ENCODE results near the gene CCDC174.
"Not testable (repeated sequence)": the region's sequence is repeated elsewhere in the genome, so short reads cannot be mapped to it uniquely, and the experiment has no call there.

CCDC174 gene

DNA sequence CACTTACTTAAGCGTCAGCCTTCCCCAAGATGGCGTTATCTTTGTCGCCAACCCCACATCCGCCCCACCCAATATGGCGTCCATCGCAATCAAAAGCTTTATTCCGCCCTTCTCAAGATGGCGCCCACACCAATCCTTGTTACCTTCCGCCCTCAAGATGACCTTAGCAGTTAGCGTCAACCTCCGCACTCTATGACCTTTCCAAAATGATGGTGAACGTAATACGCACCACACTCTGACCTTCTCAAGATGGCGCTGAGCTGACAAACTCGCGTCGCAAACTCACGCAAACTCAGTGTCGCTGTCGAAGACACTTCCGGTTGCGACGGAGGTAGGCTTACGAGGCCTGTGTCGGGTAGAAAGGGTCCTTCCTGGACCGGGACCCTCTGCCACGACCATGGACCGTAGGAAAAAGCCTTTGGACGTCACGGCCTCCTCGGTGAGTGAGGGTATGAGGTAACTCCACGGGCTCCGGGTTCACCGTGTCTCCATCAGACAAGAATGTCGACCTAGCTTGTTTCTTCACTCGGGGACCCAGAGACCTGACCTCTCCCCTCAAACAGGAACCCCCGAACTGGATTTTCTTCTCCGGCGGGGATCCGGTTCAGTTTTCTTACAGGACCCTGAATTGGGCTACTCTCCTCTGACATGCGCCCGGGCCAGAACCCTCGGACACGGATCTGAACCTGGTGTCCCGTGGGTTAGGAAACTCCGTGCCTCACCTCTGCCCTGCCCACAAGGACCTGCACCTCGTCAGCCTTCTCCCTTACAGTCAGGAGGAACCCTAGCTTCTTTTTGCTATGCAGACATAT, at the start of gene CCDC174:
TSS of gene CCDC174 (plus strand) at position 323 of the 812 bp plus-strand sequence. CDS start at position 398, 75 bp downstream.
- in situ Hi-C loops (cut with HindIII; ENCODE audit: low sequenced_read_pairs), result no loop called here

DNA sequence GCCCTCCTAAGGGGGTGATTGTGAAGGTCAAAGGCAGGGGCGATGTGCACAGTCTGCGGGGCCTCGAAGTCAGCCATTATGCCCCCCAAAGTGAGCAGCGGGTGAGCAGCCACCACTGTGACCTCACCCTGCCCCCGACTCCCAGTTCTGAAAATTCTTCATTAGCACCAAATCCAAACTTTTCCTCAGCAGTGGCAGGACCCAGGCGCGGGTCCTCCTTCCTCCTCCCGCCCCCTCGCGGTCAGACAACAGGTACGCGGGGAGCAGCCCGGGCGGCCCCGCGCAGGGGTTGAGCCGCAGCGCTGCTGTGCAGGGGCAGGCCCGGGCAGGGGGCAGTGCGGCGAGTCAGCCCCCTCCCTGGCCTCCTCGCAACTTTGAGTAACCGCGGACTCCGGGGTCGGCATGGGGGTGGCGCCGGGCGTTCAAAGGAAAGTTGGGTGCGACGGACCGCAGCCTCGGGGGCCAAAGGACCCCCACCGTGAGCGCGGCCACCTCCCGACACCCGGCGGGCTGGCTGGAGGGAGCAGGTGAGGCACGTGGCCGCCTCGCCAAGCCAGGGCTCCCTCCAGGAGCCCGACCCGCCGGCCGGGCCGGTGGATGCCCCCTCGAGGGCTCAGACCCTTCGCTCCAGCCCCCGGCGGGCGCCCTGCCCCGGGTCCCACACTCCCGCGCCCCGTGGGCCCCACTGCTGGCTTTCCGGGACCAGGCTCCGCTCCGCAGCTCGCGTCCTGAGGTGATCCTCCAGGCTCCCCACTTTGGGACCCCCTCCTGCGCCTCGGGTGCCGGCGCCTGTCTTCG, 49.4 kb upstream of the CCDC174 start:
- in situ Hi-C loops (cut with HindIII; ENCODE audit: low sequenced_read_pairs), result no loop called here

DNA sequence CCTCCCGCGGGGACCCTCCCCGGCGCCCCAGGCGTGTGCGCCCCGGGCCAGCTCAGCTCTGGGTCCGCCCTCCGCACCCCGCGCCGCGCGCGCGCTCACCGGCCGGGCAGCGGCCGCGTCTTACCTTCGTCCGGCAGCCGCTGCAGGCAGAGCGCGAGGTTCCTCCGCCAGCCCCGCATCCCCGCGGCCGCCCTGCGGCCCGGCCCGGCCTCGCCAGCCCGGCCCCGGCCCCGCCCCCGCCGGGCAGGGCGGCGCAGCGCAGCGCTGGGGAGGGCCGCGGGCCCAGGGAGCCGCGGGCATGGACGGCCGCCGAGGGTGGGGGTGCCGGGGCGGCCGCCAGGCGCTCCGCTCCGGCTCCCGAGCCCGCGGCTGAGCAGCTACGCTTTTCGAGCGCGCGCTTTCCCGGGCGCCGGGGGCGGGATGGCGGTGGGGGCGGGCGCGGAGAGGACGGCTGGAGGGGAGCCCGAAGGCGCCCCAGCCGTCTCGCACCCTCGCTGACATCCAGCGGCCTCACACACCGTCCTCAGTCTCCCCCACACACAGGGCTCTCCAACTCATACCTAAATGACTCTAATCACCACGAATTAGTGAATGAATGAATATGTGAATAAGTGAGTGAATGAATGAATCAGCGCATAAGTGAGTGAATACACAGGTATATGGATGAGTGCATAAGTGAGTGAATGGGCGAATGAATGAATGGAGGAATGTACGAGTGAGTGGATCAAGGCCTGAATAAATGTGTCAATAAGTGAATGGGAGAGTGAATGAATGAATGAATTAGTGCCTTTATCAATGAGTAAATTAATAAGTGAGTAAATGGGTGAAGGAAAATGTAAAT, 48.5 kb upstream of the CCDC174 start:
- in situ Hi-C loops (cut with HindIII; ENCODE audit: low sequenced_read_pairs), result no loop called here

- in situ Hi-C loops (cut with HindIII; ENCODE audit: low sequenced_read_pairs), result no loop called here
Observed at GRCh38 chr3:14605067-14605466, 46.5 kb upstream of the CCDC174 start.

- in situ Hi-C loops (cut with HindIII; ENCODE audit: low sequenced_read_pairs), result no loop called here
Observed at GRCh38 chr3:14605744-14606143, 45.8 kb upstream of the CCDC174 start.

DNA sequence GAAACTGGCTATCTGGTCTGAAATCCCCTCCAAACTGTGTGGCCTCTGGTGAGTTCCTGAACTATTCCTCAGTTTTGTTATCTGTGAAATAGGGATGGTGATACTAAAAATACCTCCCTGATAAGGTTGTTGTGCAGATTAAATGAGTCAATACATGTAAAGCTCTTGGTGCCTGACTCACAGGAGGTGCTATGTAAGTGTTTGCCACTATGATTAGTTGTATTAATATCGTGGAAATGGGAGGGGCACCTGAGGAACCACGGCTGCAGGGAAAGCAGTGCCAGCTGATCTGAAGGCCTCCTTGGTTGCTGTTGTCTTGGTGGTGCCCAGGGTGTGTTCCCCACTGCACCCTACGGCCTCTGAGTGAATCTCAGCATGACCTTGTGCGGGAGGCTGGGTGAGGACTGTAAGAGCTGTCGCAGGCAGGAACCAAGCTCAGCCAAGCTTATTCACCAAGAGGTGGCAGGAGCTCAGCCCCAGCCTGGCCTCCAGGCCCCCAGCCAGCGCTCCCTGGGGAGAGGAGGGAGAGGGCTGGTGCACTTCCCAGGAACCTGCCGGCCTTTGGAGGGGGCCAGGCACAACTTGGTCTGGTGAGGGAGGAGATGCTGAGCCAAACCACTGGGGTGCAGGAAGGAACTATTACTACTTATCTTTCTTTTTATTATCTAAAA, 44.8 kb upstream of the CCDC174 start:
- in situ Hi-C loops (cut with HindIII; ENCODE audit: low sequenced_read_pairs), result no loop called here

DNA sequence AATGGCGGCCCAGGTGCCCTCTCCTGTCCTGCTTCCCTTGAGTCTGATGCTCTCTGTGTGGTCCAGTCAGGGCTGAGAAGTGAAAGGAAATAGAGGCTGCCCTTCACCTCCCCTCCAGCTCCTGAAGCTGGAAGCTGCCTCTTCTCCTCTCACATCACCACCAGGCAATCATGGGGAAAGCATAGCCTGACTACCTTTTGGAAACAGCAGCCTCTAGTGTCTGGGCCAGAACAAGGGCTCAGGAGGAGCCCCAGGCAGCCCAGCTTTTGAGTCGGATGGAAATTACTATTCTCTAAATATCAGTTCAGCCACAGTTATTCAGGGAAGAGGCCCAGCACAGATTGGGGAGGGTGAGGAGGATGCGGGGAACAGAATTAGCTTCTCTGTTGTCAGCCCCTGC, 43.3 kb upstream of the CCDC174 start:
- in situ Hi-C loops (cut with HindIII; ENCODE audit: low sequenced_read_pairs), result no loop called here

- in situ Hi-C loops (cut with HindIII; ENCODE audit: low sequenced_read_pairs), result not testable (repeated sequence)
Observed at GRCh38 chr3:14609058-14609457, 42.5 kb upstream of the CCDC174 start.

DNA sequence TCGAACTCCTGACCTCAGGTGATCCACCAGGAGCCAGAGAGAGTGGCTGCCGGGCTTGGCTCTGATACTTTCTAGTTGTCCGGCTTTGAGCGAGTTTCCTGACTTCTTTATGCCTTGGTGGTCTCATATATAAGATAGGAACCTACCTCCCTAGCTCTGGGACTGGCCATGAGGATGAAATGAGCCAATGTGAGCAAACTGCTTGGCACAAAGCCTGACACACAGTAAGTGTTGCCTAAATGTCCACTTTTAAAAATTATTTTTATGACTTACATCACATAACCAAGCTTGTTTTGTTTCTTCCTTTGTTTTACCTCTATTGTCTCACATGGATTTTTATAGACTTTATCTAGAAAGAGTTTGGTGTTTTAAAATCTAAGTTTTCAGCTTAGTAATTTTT, 42.1 kb upstream of the CCDC174 start:
- in situ Hi-C loops (cut with HindIII; ENCODE audit: low sequenced_read_pairs), result no loop called here

- in situ Hi-C loops (cut with HindIII; ENCODE audit: low sequenced_read_pairs), result no loop called here
Observed at GRCh38 chr3:14609941-14610340, 41.6 kb upstream of the CCDC174 start.

GRCh38 chr3:14614189-14614588, 37.4 kb upstream of the CCDC174 start:
- in situ Hi-C loops (cut with HindIII; ENCODE audit: low sequenced_read_pairs), result no loop called here

DNA sequence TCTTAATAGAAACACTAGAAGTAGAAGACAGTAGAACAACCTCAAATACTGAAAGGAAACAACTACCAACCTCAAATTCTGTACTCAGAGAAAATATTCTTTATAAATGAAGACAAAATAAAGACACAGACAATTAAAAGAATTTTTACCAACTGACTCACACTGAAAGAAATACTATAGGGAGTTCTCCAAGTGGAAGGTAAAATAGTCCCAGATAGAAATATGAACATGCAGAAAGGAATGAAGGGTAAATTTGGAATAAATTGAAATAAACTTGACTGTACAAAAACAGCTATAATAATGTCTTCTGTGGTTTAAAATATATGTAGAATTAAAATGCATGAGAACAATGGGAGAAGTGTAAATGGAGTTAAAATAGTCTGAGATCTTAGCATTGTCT, 36.7 kb upstream of the CCDC174 start:
- in situ Hi-C loops (cut with HindIII; ENCODE audit: low sequenced_read_pairs), result no loop called here

DNA sequence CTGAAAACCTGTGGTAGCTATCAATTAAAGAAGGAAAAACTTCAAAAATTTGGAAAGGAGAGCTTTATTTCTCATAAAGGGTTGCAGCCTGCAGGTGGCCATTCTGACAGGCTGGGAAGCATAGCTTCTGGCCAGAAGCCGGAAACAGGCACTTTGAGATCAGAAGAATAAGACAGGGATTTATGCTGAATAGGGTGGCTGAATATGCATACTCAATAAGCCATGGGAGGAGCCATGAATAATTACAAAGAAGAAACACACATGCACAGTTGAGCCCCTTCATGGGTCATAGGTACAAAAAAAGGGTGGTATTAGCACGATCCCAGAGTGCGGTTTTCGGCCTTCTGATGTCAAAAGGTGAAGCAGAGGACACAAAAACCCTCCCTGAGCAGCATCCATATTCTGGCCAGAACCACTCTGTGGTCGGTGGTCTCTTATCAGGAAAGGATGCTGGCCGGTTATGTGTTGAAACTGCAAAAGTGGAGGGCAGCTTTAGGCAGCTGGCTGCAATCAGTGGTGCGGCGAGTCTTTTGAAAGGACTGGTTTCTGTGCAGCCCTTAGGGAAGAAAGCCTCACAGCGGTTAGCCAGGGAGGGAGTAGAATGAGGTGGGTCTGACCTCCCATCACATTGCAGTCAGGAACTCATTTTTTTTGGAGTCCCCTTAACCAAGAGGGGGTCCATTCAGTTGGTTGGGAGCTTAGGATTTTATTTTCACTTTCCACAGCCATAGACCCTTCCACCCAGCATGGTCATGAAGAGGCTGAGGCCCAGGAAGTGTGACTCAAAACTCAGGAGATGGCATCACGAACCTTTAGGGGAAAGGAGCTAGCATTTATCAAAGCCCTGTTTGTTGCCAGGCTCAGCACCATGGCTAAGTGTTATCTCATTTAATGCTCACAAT, 34.7 kb upstream of the CCDC174 start:
- in situ Hi-C loops (cut with HindIII; ENCODE audit: low sequenced_read_pairs), result no loop called here

GRCh38 chr3:14617508-14618023, 34.0 kb upstream of the CCDC174 start:
- in situ Hi-C loops (cut with HindIII; ENCODE audit: low sequenced_read_pairs), result no loop called here

DNA sequence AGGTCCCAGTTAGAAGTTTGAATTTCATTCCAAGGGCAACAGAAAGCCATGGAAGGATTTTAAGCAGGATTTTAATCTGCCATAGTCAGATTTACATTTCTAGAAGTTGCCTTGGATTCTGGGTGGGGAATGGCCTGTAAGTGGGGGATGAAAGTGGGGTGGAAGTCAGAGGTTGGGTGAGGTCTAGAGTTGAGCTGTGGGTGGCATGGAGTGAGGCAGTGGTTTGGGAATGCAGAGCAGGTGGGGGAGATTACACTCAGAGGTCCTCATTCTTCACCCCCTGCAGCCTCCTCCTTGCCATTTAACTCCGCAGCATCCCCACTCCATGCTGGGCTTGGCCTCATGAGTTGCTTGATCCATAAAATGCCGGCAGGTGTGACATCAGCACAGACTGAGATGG, 32.0 kb upstream of the CCDC174 start:
- in situ Hi-C loops (cut with HindIII; ENCODE audit: low sequenced_read_pairs), result no loop called here

GRCh38 chr3:14620512-14620911, 31.1 kb upstream of the CCDC174 start:
- in situ Hi-C loops (cut with HindIII; ENCODE audit: low sequenced_read_pairs), result no loop called here

- in situ Hi-C loops (cut with HindIII; ENCODE audit: low sequenced_read_pairs), result no loop called here
Observed at GRCh38 chr3:14621093-14621492, 30.5 kb upstream of the CCDC174 start.

GRCh38 chr3:14622368-14622767, 29.2 kb upstream of the CCDC174 start:
- in situ Hi-C loops (cut with HindIII; ENCODE audit: low sequenced_read_pairs), result no loop called here

DNA sequence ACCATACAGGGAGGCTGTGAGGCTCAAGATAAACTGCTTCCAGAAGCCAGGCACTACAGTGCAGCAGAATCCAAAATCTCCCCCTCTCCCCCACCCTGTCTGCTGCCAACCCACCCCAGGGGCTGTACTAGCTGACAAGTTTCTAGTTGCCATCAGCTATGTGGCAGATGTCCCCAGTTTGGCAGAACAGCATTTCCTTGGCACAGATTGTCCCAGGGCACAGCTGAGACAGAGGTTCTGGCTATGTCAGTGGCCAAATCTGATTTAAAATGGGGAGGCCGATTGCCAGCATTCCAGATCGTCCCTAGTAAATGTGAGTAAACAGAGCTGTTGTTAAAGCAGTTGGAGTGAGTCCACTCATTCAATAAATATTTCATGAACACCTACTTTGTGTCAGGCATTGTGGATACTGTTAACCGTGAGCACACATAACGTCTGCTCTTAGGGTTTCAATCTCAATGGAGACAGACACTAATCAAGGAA, 28.0 kb upstream of the CCDC174 start:
- in situ Hi-C loops (cut with HindIII; ENCODE audit: low sequenced_read_pairs), result no loop called here

Data from endothelial cell of hepatic sinusoid (primary cell).